WTC11 (cell line): ENCODE measurements around the gene NDUFB1. TPM values are rescaled to one million over a fixed set of nuclear protein-coding genes. Genes with fewer than 3 reads are reported as not detected.

Experiments
- ATAC-seq: fragments of 200-7000 bp; cut with Tn5 transposase; 2 replicates; pipeline ENCODE4 v1.10.0; 2021; ENCODE audit warnings: mild to moderate bottlenecking, moderate library complexity
- CTCF ChIA-PET: fragments of 300-600 bp; sonication (Branson Sonifier 250); formaldehyde crosslinking; loops from one replicate; lab custom pipeline; 2021; ENCODE audit warnings: antibody characterized with exemption; lab: Charles Lee
- POLR2A ChIA-PET: fragments of 350-600 bp; sonication (Branson Sonifier 250); formaldehyde crosslinking; loops from one replicate; lab custom pipeline; 2021; ENCODE audit warnings: antibody characterized with exemption; lab: Charles Lee
- DNase-seq: peaks from one replicate; pipeline ENCODE4 v3.0.0; 2021; ENCODE audit warnings: low spot score
- H3K27ac Mint-ChIP-seq: 2 replicates; pipeline ENCODE4 v1.8.0; 2021; ENCODE audit warnings: mixed read lengths
- H3K27me3 Mint-ChIP-seq: 2 replicates; pipeline ENCODE4 v1.8.0; 2021; ENCODE audit warnings: low read depth, mild to moderate bottlenecking, moderate library complexity, mixed read lengths
- H3K36me3 Mint-ChIP-seq: 2 replicates; pipeline ENCODE4 v1.8.0; 2021; ENCODE audit warnings: mixed read lengths
- H3K4me1 Mint-ChIP-seq: 2 replicates; pipeline ENCODE4 v1.8.0; 2022; ENCODE audit warnings: mixed read lengths
- H3K4me3 Mint-ChIP-seq: 2 replicates; pipeline ENCODE4 v1.8.0; 2021; ENCODE audit warnings: mild to moderate bottlenecking, moderate library complexity, mixed read lengths
- H3K9me3 Mint-ChIP-seq: 2 replicates; pipeline ENCODE4 v1.8.0; 2021; ENCODE audit warnings: mixed read lengths
- AR ChIP-seq: fragments of 250-450 bp; sonication (Bioruptor Pico); IDR thresholded peaks from 2 replicates; pipeline ENCODE4 v1.9.0; 2021; ENCODE audit warnings: mild to moderate bottlenecking
- CTCF ChIP-seq: fragments of 200-600 bp; IDR thresholded peaks from 2 replicates; pipeline ENCODE4 v1.8.0; 2022; ENCODE audit warnings: antibody characterized with exemption
- EMX1 ChIP-seq: fragments of 250-450 bp; sonication (Bioruptor Pico); IDR thresholded peaks from 2 replicates; pipeline ENCODE4 v1.8.0; 2021; ENCODE audit warnings: mild to moderate bottlenecking
- FOXK1 ChIP-seq: sonication (generic); formaldehyde crosslinking; IDR thresholded peaks from 2 replicates; pipeline ENCODE4 v1.8.0; 2022; ENCODE audit warnings: mild to moderate bottlenecking, moderate library complexity, missing genetic modification reagents
- GABPB1 ChIP-seq: sonication (generic); formaldehyde crosslinking; IDR thresholded peaks from 2 replicates; pipeline ENCODE4 v1.8.1; 2023; ENCODE audit warnings: mild to moderate bottlenecking, missing genetic modification reagents
- HMGXB4 ChIP-seq: sonication (generic); formaldehyde crosslinking; IDR thresholded peaks from 2 replicates; pipeline ENCODE4 v1.8.1; 2023; ENCODE audit warnings: mild to moderate bottlenecking, moderate library complexity, missing genetic modification reagents
- MYBL2 ChIP-seq: sonication (generic); formaldehyde crosslinking; IDR thresholded peaks from 2 replicates; pipeline ENCODE4 v1.8.1; 2023; ENCODE audit warnings: mild to moderate bottlenecking, moderate library complexity, missing genetic modification reagents
- NFYB ChIP-seq: sonication (generic); formaldehyde crosslinking; conservative IDR thresholded peaks from 2 replicates; pipeline ENCODE4 v1.8.0; 2022; ENCODE audit warnings: low read depth, missing genetic modification reagents
- OVOL2 ChIP-seq: fragments of 250-450 bp; sonication (Bioruptor Pico); IDR thresholded peaks from 2 replicates; pipeline ENCODE4 v1.9.0; 2021; ENCODE audit warnings: mild to moderate bottlenecking, borderline replicate concordance
- SMAD3 ChIP-seq: sonication (generic); formaldehyde crosslinking; IDR thresholded peaks from 2 replicates; pipeline ENCODE4 v1.8.0; 2022; ENCODE audit warnings: missing genetic modification reagents, mild to moderate bottlenecking, borderline replicate concordance
- SP1 ChIP-seq: sonication (generic); formaldehyde crosslinking; conservative IDR thresholded peaks from 2 replicates; pipeline ENCODE4 v1.8.1; 2022; ENCODE audit warnings: missing genetic modification reagents
- USF1 ChIP-seq: sonication (generic); formaldehyde crosslinking; IDR thresholded peaks from 2 replicates; pipeline ENCODE4 v1.8.0; 2022; ENCODE audit warnings: mild to moderate bottlenecking, missing genetic modification reagents
- USF2 ChIP-seq: sonication (generic); formaldehyde crosslinking; IDR thresholded peaks from 2 replicates; pipeline ENCODE4 v1.8.1; 2023; ENCODE audit warnings: mild to moderate bottlenecking, missing genetic modification reagents, moderate library complexity
- ZNF232 ChIP-seq: sonication (generic); formaldehyde crosslinking; IDR thresholded peaks from 2 replicates; pipeline ENCODE4 v1.8.0; 2022; ENCODE audit warnings: mild to moderate bottlenecking, missing genetic modification reagents
- ZNF425 ChIP-seq: fragments of 250-450 bp; sonication (Bioruptor Pico); conservative IDR thresholded peaks from 2 replicates; pipeline ENCODE4 v1.9.0; 2021; ENCODE audit warnings: mild to moderate bottlenecking
- total RNA-seq: library from RNA; stranded (reverse); gene quantifications from 3 replicates; pipeline ENCODE4 v1.2.3, GENCODE V29; 2021

Gene NDUFB1
- total RNA-seq, 1 experiment from 2014 or later, result 114 TPM

GRCh38 chr14:92108345-92109254 is 12.9 kb downstream of the NDUFB1 start:
- peak; percentile 48 for DNase-seq
- TF ChIP-seq EMX1 (CRISPR knock-in tag) (0 out of 2 replicates have a peak, but pooled peaks have one; percentile 30), GABPB1 (0 out of 2 replicates have a peak, but pooled peaks have one; percentile 15), AR (CRISPR knock-in tag) (no peak), MYBL2 (0 out of 2 replicates have a peak, but pooled peaks have one; percentile 87)
- Mint-ChIP-seq H3K36me3 (no peaks in the 10 kb centered on the region), H3K27me3 (no peaks in the 10 kb centered on the region), H3K4me1 (peaks cover 28% of the 10 kb centered on the region), H3K9me3 (no peaks in the 10 kb centered on the region), H3K4me3 (peak overlapping the region; percentile 38), H3K27ac (peak overlapping the region; percentile 95)
- CTCF ChIA-PET, result interaction anchor here (0.9 to 4.2 kb wide), 4 partner anchors 12 to 90 kb away, joined by 3 to 91 read pairs (median 8); partner anchors contain the start of genes CPSF2 and NDUFB1
- POLR2A ChIA-PET, result interaction anchor here (0.7 to 4.0 kb wide), 4 partner anchors 13 to 1607 kb away, joined by 4 to 30 read pairs (median 6); partner anchors contain the start of genes CPSF2 and NDUFB1
- ATAC-seq, result peak; percentile 52

- CTCF ChIA-PET, result interaction anchor here (0.5 to 4.2 kb wide), 30 partner anchors 9 to 585 kb away, joined by 3 to 91 read pairs (median 4); partner anchors contain the start of genes CPSF2, NDUFB1 and SLC24A4
- DNase-seq (peak; percentile 94), ATAC-seq (peak; percentile 90)
- POLR2A ChIA-PET, result interaction anchor here (1.9 to 4.0 kb wide), 2 partner anchors 15 to 66 kb away, joined by 12 to 30 read pairs; partner anchors contain the start of genes CPSF2, NDUFB1 and TRIP11
- Mint-ChIP-seq H3K4me1 (peaks cover 37% of the 10 kb centered on the region), H3K9me3 (no peaks in the 10 kb centered on the region), H3K27me3 (no peaks in the 10 kb centered on the region), H3K27ac (peak within 1 kb of the TSS; percentile 98), H3K36me3 (no peaks in the 10 kb centered on the region), H3K4me3 (peak within 1 kb of the TSS; percentile 100)
- 0 out of 2 replicates have a peak, but pooled peaks have one; percentile 42 for TF ChIP-seq NFYB
- no peak for TF ChIP-seq OVOL2
- peak; percentile 79 for TF ChIP-seq SP1 (CRISPR knock-in tag)
- TF ChIP-seq USF2, result peak; percentile 96
- TF ChIP-seq CTCF, result 0 out of 2 replicates have a peak, but pooled peaks have one; percentile 22
- TF ChIP-seq FOXK1 (CRISPR knock-in tag), result peak; percentile 62; the same call in 1 of the 2 replicates
- peak; percentile 95 for TF ChIP-seq USF1 (CRISPR knock-in tag)
- TF ChIP-seq ZNF232 (CRISPR knock-in tag), result no peak
- TF ChIP-seq ZNF425 (CRISPR knock-in tag), result no peak
- TF ChIP-seq SMAD3 (CRISPR knock-in tag), result no peak
- peak; percentile 78; the same call in 1 of the 2 replicates for TF ChIP-seq HMGXB4
These were observed 15.2 kb downstream of the NDUFB1 start, which contains the start of gene ATXN3 for GRCh38 chr14:92106143-92106926. ATXN3 (minus strand) TSS chr14:92106582; CDS start chr14:92106552, 30 bp downstream.
